Left lung (tissue), 10 donors: Measurements from ENCODE around the gene DYNC2LI1. TPM values are rescaled to one million over a fixed set of nuclear protein-coding genes. Genes with fewer than 3 reads are reported as not detected.

ENCODE experiments used
- ATAC-seq: fragments of 200-7000 bp; cut with Tn5 transposase; one replicate; pipeline ENCODE4 v1.9.1; 2020; ENCODE audit warnings: moderate library complexity
- DNase-seq, 4 donors: peaks; one replicate each; pipeline ENCODE4 v3.0.0-alpha.2; 2013 to 2020
- H3K27ac ChIP-seq, 2 donors: fragments of 200-600 bp; sonication (generic) in 1 of 2; one replicate each; pipeline versions ENCODE4 v1.5.0 to v1.8.0; 2020 to 2021
- H3K27me3 ChIP-seq, 2 donors: fragments of 200-600 bp; sonication (generic) in 1 of 2; one replicate each; pipeline versions ENCODE4 v1.5.0 to v1.8.0; 2020 to 2021
- H3K36me3 ChIP-seq, 2 donors: fragments of 200-600 bp; sonication (generic) in 1 of 2; one replicate each; pipeline versions ENCODE4 v1.5.0 to v1.8.0; 2020 to 2021
- H3K4me1 ChIP-seq, 2 donors: fragments of 200-600 bp; one replicate each; pipeline ENCODE4 v1.8.0; 2021
- H3K4me3 ChIP-seq, 2 donors: fragments of 200-600 bp; sonication (generic) in 1 of 2; one replicate each; pipeline versions ENCODE4 v1.5.0 to v1.8.0; 2020 to 2021; ENCODE audit warnings: mild to moderate bottlenecking in 1 of 2
- H3K9me3 ChIP-seq, 2 donors: fragments of 200-600 bp; sonication (generic) in 1 of 2; one replicate each; pipeline versions ENCODE4 v1.5.0 to v1.8.0; 2020 to 2021
- intact Hi-C, 2 donors: fragments of 100-400 bp; cut with DNase I; formaldehyde crosslinking; loops; one replicate each; pipeline versions ENCODE4 v1.11.2 to v1.14.2; 2022
- polyA plus RNA-seq, 6 donors: library from polyadenylated mRNA; unstranded; fragments of 120-200 nt; gene quantifications; one replicate each; pipeline ENCODE4 v1.2.1, GENCODE V29; 2013; ENCODE audit not compliant: insufficient read length in 6 of 6
- total RNA-seq, 2 donors: library from RNA; stranded (reverse); fragmentation: NEBNext Ultra II Directional; extraction: Animal tissue kit (Norgen Biotek cat#: 25700); gene quantifications; one replicate each; pipeline ENCODE4 v1.2.1, GENCODE V29; 2021
- TF ChIP-seq, protein P1 (sequence below), 2 donors: fragments of 200-600 bp; sonication (generic) in 1 of 2; IDR thresholded peaks; one replicate each; pipeline versions ENCODE4 v1.5.0 to v1.8.0; 2021; ENCODE audit warnings: antibody characterized with exemption in 2 of 2
- donor health status: DM: no; HTN: yes; CAD: no.
- donor health status: DM: no; HTN: no; CAD: no.

DYNC2LI1 gene
- total and polyA plus RNA-seq, 8 donors, result 17.8 to 105 (median 87.9) TPM

DNA sequence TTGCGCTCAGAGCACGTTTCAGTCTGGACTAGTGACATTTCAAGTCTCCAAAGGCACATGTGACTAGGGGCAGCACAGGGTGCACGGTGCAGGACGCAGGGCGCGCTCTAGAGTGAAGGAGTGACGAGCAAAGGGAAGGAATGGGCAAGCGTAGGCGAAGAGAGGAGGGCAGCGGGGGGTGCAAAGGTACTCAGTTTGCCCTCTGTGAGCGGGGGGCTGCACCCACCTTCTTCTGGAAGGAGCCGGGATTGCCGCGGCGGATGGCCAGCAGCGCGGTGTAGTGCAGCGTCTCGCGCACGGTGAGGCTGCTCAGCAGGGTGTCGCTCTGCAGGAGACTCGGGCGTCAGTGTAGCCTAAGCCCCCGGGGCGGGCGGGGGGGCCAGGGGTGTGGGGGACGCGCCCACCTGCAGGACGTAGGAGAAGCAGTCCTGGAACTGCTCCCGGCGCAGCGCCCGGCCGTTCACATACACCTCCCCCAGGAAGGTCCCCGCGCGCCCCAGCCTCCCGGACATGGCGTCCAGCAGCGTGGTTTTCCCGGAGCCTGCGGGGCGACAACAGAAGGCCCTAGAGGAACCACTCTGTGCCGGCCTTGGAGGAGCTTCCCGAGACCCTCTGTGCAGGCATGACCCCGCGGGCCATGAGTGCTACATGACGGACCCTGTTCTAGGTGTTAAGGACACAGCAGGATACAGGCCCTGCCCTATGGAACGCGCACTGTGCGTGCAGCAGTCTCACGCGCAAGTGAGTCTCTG, 57.9 kb downstream of the DYNC2LI1 start:
- H3K9me3 ChIP-seq, result no peaks in the 10 kb centered on the region
- H3K36me3 ChIP-seq, result no peaks in the 10 kb centered on the region
- H3K27ac ChIP-seq, result no peak overlapping the region
- intact Hi-C loops, result no loop called here
- peaks cover 11 to 46% of the 10 kb centered on the region in 2 donors for H3K27me3 ChIP-seq
- DNase-seq, result peak in 1 of 4 donors; percentile 9
- H3K4me3 ChIP-seq, result peak overlapping the region in 1 of 2 donors; percentile 7
- TF ChIP-seq, protein P1, sequence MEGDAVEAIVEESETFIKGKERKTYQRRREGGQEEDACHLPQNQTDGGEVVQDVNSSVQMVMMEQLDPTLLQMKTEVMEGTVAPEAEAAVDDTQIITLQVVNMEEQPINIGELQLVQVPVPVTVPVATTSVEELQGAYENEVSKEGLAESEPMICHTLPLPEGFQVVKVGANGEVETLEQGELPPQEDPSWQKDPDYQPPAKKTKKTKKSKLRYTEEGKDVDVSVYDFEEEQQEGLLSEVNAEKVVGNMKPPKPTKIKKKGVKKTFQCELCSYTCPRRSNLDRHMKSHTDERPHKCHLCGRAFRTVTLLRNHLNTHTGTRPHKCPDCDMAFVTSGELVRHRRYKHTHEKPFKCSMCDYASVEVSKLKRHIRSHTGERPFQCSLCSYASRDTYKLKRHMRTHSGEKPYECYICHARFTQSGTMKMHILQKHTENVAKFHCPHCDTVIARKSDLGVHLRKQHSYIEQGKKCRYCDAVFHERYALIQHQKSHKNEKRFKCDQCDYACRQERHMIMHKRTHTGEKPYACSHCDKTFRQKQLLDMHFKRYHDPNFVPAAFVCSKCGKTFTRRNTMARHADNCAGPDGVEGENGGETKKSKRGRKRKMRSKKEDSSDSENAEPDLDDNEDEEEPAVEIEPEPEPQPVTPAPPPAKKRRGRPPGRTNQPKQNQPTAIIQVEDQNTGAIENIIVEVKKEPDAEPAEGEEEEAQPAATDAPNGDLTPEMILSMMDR (IDR thresholded peaks at IDR 0.05), result no peak
- peak; percentile 22 for ATAC-seq
- H3K4me1 ChIP-seq, result peaks cover 0 to 6% of the 10 kb centered on the region in 2 donors

DNA sequence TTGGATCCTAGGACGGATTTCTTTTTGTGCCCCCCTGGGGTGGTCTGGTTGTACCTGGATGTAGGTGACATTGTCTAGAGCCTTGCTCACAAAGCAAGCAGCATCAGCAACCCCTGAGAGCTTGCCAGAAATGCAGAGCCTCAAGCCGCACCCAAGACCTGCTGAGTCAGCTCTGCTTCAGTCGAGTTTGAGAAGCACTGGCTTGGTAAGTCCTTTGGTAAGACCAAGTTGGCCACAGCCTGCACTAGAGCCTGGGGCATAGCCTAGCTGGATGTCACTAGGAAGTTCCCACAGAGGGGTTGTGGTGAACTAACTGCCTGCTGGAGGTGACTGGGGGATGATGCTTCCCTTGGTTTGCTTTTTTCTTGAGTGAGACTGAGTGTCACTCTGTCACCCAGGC, 58.6 kb downstream of the DYNC2LI1 start:
- intact Hi-C loops, result no loop called here
- peaks cover 11 to 46% of the 10 kb centered on the region in 2 donors for H3K27me3 ChIP-seq
- no peaks in the 10 kb centered on the region for H3K36me3 ChIP-seq
- H3K27ac ChIP-seq, result no peak overlapping the region
- peaks cover 0 to 6% of the 10 kb centered on the region in 2 donors for H3K4me1 ChIP-seq
- TF ChIP-seq, protein P1 (IDR thresholded peaks at IDR 0.05), result no peak
- DNase-seq, result no peak
- H3K4me3 ChIP-seq, result no peak overlapping the region
- no peak for ATAC-seq
- H3K9me3 ChIP-seq, result no peaks in the 10 kb centered on the region

GRCh38 chr2:43837033-43837432, 63.2 kb downstream of the DYNC2LI1 start:
- H3K4me1 ChIP-seq, result peaks cover 0 to 4% of the 10 kb centered on the region in 2 donors
- H3K4me3 ChIP-seq, result no peak overlapping the region
- H3K27me3 ChIP-seq, result peaks cover 0 to 19% of the 10 kb centered on the region in 2 donors
- DNase-seq (no peak), ATAC-seq (no peak)
- H3K9me3 ChIP-seq, result no peaks in the 10 kb centered on the region
- no peak overlapping the region for H3K27ac ChIP-seq
- intact Hi-C loops, result no loop called here
- TF ChIP-seq, protein P1 (IDR thresholded peaks at IDR 0.05), result no peak
- no peaks in the 10 kb centered on the region for H3K36me3 ChIP-seq

GRCh38 chr2:43837831-43838559, 64.2 kb downstream of the DYNC2LI1 start:
- Histone ChIP-seq H3K4me3 (no peak overlapping the region), H3K4me1 (no peaks in the 10 kb centered on the region), H3K36me3 (no peaks in the 10 kb centered on the region), H3K9me3 (no peaks in the 10 kb centered on the region), H3K27ac (no peak overlapping the region), H3K27me3 (peaks cover 0 to 9% of the 10 kb centered on the region in 2 donors)
- ATAC-seq (no peak), DNase-seq (no peak)
- intact Hi-C loops, result no loop called here
- TF ChIP-seq, protein P1 (IDR thresholded peaks at IDR 0.05), result no peak

- DNase-seq, result no peak
- Histone ChIP-seq H3K4me1 (no peaks in the 10 kb centered on the region), H3K27ac (no peak within 1 kb of the TSS), H3K4me3 (no peak within 1 kb of the TSS), H3K9me3 (no peaks in the 10 kb centered on the region), H3K36me3 (no peaks in the 10 kb centered on the region), H3K27me3 (peaks cover 0 to 6% of the 10 kb centered on the region in 2 donors)
- ATAC-seq, result no peak
- intact Hi-C loops, result no loop called here
- TF ChIP-seq, protein P1 (IDR thresholded peaks at IDR 0.05), result no peak
These were observed 64.9 kb downstream of the DYNC2LI1 start, which contains the start of the genes ABCG5 and ABCG8 for GRCh38 chr2:43838560-43839267. Gene ABCG5, minus strand, starts transcription at chr2:43838839. Its CDS starts 160 bp downstream, at chr2:43838679. Gene ABCG8, plus strand, starts transcription at chr2:43838971. Its CDS starts 83 bp downstream, at chr2:43839054.
